Measurements from ENCODE around the gene TEKT5. TPM values are rescaled to one million over a fixed set of nuclear protein-coding genes. Genes with fewer than 3 reads are reported as not detected.
"Not testable (repeated sequence)": the region's sequence is repeated elsewhere in the genome, so short reads cannot be mapped to it uniquely, and the experiment has no call there.

TEKT5 gene
- not detected for polyA plus RNA-seq (2013, experiment 1 of 2; ENCODE audit: insufficient read length)
- not detected for polyA plus RNA-seq (2013, experiment 2 of 2; ENCODE audit: insufficient read length)

DNA sequence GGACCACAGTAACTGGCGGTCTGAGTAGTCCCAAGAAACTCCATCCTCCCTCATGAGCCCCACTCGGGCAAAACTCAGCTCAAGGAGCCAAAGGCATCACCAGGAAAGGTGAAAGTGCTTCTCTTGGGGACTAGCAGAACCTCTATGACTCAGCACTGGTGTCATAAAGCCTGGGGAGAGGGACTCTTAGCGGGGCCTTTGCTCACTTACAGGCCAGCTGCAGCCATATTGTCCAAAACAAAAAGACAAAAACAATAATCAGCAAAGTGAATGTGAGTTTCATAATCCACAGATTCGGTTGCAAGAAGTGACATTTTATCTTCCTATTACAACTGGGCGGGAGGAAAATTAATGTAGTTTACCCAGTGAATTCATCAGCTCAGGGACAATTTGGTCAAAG, at the start of gene TEKT5:
Gene TEKT5, minus strand, starts transcription at position 101 of the 400 bp plus-strand sequence. Its CDS starts 57 bp downstream, at position 44.
- no peak for DNase-seq

DNA sequence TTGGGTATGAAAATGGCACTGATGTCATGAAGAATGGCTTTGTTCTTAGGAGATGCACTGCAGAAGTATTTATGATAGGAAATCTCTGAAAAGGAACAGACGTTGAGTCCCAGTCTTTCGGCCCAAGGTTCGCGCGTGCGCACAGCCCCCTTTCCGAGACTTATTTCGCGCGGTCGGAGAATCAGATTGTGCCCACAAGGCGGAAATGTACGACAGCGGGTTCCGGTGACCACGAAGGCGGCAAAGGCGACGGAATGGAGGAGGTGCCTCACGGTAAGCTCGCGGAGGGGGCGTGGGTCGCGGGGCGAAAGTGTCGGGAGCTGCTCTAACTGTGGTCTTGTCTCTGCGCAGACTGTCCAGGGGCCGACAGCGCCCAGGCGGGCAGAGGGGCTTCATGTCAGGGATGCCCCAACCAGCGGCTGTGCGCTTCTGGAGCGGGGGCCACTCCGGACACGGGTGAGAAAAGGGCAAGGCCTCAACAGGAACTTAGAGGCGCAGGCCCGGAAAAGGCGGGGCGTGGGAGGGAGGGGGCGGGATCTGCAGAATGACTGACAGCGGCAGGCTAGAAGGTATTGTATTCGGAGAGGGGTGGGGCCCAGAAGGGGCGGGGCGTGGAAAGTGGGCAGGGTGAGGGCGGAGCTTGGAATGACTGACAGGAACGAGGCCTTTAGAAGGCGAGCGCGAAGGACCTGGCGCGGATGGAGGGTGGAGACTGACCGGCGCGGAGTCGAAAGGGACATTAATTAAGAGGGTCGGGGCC, 49.1 kb upstream of the TEKT5 start, which contains the start of gene NUBP1:
Gene NUBP1, plus strand, starts transcription at position 233 of the 760 bp plus-strand sequence. Its CDS starts 22 bp downstream, at position 255.
- DNase-seq, result peak; percentile 97

DNA sequence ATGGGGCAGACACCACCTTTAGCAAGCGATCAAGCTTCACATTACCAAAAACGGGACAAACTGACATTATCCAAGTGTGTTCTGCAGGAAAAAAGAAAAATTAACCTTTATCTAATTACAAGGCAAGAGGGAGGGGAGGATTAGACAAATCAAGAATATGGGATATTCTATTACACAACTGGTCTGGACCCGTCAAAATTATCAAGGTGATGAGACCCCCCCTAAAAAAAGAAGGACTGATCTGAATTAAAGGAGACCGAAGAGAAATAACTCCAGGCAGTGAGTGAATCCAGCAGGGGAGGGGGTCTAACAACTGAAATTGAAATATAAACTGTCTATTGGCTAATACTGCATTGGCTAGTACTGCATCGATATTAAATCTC, 48.5 kb upstream of the TEKT5 start:
- DNase-seq, result no peak

DNA sequence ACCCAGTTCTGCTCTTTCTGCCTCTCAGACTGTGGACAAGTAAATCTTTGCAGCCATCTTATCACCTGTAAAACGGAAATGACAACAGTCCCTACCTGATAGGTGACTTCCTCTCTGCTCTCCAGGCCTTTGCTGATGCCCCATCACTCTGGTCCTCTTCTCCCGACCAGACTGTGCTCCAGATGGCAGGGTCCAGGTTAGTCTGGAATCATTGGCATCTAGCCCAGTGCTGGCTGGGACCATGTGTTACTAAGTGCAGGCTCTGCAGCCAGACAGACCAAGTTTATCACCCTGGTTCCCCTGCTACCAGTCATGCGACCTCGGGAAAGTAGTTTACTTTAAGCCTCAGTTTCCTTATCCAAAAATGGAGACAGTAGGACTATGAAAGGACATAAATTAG, 47.1 kb upstream of the TEKT5 start:
- DNase-seq, result no peak

DNA sequence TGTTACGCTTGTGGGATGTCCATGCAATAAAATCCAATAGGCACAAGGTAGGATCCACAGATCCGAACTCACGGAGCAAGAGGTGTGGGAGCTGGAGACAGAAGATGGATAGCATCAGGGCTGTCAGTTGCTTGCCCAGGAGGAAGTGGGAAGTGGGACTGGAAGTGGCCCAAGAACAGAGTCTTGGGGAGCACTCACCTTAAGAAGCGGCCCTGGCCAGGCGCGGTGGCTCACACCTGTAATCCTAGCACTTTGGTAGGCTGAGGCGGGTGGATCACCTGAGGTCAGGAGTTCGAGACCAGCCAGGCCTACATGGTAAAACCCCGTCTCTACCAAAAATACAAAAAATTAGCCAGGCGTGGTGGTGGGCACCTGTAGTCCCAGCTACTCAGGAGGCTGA, 46.5 kb upstream of the TEKT5 start:
- not testable (repeated sequence) for DNase-seq

DNA sequence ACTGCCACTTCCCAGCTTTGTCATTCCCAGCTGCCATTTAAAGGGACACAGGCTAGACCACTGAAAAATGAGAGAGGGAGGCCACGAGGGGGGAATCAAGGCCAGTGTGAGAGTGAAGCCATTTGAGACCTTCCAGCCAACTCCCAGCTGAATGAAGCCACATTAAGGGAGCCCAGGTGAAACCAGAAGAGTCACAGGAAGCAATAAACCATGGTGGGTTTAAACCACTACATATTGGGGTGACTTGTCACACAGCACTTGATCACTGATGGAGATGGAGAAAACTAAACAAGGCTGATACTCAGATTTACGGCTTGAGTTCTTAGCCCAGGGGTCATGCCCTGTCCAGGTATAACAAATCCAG, 46.1 kb upstream of the TEKT5 start:
- DNase-seq, result no peak

DNA sequence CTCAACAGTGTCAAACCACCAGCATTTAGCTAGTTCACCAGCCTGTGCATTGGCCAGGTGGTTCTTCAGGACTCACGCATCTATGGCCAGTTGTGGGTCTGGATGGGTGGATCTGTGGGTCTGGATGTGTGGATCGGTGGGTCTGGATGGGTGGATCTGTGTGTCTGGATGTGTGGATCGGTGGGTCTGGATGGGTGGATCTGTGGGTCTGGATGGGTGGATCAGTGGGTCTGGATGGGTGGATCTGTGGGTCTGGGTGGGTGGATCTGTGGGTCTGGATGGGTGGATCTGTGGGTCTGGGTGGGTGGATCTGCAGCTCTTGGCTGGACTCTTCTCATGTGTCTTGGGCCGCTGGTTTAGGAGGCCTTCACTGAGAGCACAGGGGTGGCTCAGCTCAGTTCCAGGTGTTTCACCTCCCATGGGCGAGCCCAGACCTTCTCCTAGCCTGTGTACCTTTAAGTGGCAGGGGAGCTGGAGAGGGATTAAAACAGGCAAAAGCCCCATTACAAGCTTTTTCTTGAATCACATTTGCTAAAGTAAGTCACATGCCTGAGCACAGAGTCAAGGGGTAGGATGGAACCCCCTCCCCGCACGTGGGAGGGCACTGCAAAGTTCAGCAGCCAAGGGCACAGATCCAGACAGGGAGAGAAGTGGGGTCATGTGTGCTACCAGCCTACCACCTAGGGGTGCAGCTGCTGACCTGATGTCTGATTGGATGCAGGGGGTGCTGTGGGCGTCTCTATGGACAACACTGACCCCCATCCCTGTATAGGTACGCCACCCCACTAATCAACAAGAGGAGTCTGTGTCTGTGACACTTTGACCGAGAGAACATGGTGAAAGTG, 45.5 kb upstream of the TEKT5 start:
- no peak for DNase-seq

DNA sequence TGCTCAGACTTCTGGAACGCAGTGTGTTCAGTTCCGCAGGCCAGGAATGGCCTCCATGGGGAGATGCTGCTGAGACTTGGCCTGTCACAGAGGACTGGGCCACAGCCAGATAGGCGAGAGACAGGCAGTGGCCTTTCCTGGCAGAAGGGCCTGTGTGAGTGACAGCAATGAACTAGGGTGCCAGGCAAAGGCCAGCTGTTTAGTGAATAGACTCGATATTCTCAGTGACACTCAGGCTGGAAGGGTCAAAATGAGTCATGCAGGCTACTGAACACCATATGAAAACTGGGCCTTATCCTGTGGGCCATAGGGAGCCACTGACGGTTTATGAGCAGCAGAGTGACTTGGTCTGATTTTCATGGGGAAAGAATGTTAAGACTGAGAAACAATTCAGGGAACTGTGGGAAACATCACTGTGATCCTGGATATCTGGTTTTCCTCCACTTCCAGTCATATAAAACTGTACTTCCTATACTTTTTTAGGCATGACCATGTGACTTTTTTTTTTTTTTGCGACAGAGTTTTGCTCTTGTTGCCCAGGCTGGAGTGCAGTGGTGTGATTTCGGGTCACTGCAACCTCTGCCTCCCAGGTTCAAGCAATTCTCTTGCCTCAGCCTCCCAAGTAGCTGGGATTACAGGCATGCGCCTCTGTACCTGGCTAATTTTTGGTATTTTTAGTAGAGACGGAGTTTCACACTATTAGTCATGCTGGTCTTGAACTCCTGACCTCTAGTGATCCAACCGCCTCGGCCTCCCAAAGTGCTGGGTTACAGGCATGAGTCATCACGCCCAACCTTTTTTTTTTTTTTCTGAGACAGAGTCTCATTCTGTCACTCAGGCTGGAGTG, 43.7 kb upstream of the TEKT5 start:
- peak; percentile 80 for DNase-seq

DNA sequence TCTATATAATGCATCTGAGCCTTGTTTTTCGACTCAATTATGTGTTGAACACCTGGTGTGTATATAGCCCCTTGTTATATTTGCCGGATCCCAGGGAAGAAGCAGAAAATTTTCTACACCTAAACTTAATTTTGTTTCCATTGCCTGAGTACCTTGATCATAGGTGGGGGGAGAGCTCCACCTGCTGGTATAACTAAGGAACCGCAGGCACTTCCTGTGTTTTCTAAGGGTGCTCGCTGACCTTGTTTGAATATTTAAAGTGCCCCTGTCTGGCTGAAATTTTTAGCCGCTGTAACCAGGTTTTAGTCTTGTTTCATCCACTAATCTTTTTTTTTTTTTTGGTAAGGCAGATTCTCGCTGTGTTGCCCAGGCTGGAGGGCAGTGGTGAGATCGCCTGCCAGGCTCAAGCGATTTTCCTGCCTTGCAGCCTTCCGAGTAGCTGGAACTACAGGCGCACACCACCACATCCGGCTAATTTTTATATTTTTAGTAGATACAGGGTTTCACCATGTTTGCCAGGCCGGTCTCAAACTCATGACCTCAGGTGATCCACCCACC, 42.4 kb upstream of the TEKT5 start:
- peak; percentile 60 for DNase-seq

DNA sequence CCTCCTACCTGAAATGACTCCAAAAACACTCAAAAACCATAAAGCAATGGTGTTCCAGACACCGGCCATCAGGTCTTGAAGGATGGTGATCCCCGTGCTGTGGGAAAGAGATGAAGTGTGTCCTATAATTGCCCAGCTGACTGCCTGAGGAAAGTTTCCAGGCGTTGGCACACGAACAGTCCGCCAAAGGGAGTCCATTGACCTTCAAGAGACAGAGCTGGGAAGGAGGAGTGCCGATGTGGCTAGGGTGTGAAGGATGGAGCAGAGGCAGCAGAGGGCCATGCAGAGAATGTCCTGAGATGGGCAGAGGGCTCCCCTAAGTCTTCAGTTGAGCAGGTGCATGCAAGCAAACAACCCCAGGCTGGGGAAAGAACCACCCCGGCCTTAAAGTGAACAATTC, 37.1 kb upstream of the TEKT5 start:
- no peak for DNase-seq

DNA sequence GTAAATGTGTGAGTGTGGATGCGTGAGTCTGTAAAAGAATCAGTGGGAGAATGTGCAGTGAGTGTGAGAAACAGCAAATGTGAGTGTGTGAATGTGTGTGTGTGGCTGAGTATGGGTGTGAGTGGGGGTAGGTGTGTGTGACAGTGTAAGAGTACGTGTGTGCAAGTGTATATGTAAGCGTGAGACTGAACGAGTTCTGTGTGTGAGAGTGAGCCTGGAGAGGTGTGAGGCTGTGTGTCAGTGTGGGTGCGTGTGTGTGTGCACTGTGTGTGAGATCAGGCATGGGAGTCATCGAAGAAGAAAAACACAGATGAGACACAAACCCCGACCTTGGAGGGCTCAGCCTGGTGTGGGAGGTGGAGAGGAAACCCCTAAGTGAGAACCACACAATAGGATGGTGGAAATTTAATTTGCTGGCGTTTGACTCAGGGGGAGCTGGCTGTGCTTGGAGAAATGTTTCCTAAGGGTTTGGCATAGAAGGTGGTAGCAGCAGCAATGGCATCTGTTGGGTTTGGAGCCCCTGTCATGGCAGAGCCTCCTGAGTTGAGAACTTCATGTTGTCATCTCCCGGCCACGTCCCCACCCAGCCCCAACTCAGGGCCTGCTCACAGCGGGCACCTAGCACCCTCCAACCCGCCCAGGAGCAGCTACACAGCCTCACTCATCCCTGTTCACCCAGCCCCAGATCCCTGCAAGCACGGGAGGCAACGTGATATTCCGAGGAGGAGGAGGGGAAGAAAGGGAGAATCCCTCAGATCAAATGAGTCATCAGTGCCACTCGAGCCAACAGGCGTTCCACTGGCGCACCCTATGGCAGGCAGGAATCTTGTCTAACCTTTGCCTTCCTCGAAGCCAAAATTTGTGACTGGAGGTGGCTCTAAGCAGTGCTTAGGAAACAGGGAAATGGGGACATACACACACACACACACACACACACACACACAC, 34.6 kb upstream of the TEKT5 start:
- DNase-seq, result peak; percentile 28

DNA sequence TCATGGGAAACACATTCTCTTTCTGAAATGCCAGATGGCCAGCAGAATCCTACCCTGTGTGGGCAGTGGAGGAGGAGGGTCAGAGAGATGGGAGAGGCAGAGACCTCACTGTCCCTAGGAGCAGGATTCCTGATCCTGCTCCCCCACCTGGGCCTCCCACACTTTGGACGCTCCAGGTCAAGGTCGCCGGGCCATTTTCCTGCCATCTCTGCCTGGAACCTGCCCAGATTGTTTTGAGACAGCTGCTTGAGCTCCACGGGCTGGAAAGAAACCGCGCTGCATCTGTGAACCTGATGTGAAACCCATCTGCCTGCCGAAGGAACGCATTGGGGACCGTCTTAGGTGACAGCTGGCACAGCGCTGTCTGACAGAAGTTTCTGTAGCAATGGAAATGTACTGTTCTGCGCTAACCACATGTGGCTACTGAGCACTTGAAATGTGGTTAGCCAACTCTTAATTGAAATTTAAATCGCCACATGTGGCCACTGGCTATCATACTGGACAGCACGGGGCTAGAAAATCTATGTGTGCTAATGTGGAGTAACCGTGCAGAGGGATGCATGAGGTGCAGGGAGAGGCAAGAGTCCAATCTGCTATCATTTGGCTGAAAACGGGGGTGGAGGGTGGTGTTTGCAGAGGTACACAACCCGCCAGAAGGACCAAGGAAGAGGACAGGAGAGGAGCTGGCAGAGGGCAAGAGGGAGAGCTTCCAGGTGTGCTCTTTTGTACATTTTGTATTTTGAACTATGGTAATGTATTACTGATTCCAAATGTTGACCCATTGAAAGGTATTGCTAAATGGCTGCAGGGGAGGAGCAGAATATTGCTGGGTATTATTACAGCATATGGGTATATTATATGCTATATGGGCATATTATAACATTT, 33.5 kb upstream of the TEKT5 start:
- no peak for DNase-seq

DNA sequence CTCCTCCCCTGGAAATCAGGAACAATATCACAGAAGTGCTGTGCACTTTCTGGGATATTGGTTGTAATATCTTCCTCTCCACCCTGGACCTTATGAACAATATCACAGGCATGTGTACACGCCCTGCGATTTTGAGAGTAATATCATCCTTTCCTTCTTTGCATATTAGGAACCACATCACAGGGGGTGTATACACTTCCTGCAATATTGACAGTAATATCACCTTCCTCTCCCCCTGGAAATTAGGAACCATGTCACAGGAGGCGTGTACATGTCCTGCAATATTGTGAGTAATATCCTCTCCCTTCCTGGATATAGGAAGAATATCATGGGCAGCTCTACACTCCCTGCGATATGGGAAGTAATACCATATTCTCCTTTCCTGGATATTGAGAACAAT, 14.2 kb upstream of the TEKT5 start:
- no peak for DNase-seq

DNA sequence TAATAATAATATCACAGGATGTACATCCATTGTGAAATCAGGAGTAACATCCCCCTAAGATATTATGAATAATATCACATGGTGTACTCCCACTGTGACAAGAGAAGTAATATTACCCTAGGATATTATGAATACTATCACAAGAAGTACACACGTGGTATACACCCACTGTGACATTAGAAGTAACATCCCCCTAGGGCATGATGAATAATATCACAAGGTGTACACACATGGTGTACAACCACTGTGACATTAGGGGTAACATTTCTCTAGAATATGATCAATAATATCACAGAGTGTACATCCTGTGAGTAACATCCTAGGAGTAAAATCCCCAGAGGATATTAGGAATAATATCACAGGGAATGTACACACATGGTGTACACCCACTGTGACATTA, 5.0 kb upstream of the TEKT5 start:
- no peak for DNase-seq

DNA sequence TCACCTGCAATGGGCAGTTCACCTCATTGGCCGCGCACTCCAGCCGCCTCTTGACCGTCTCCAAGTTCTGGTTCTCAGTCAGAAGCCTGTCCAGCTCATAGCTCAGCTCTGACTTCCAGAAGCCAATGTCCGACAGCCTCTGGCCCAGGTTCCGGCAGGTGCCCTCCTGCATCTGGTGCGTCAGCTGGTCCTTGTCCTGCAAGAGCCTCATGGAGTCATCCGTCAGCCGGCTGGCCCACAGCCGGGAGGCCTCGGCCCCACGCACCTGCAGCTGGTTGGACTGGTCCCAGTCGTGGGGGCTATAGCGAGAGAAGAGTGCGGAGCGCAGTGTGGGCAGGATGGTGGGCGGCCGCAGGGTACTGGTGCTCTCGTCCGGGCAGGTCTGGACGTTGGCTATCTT, 424 bp downstream of the TEKT5 start:
- DNase-seq, result no peak

DNA sequence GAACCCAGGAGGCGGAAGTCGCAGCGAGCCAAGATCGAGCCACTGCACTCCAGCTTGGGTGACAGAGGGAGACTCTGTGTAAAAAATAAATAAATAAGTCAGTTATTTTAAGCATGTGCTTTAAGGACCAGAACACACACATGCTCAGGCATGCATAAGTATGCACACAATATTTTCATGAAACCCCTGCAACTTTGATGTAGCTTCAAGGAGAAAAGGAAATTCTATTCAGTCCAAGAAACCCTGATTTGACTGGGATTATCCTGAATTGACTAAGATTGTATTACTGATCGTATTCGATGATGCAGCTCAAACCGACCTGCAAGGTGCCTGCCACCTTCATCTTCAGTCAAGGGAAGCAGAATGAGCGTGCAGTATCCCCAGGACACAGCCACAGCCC, 841 bp downstream of the TEKT5 start:
- DNase-seq, result no peak

DNA sequence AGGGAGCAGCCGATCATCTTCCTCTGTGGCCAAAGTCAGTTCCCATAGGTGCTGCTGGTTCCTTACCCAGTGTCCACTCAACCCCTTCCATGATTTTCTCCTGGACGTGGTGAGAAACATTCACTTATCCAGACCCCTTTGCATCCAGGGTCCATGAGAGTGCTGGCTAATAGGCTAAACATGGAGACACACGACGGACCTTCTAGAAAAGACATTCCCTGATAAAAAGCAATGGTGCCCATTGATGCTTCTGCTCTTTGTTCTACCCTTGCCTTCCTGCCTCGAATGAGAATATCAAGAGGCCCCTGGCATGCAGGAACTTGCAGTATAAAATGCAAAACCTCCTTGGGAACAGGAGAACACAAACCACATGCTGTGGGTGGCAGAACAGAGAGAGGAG, 2.3 kb downstream of the TEKT5 start:
- DNase-seq, result no peak

DNA sequence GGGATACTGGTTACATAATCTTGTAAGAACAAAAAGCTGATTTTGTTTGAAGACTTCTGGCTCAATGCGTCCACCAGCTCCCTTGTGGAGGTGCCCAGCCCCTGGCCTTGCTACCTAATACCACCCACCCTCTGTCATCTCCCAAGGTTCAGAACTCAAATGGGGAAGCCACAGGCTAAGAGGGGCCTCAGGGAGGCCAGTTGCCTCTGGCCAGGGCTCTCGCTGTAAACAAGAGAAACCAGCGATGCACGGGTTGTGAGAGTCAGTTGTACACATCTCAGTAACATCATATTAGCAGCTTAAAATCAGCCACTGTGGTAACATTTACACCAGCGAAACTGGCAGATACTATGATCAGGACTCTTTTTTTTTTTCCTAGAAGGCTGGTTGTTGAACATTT, 6.0 kb downstream of the TEKT5 start:
- no peak for DNase-seq

DNA sequence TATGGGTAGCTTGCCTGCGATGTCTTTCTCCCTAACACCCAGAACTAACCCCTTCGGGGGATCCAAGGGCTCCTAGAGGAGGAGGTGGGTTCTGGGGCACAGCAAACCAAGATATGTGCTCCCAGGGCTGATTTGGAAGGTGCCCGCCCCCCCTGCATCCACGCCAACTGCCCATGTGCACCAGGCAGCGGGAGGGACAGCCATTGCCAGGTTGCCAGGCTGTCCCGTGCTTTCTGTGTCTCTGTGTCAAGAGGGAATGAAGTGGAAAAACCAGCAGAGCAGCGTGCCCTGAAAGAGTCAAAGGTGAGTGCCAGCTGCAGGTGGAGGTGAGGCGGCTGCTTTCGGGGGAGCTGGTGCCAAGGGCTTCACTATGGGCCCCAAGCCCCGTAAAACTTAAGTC, 6.4 kb downstream of the TEKT5 start:
- no peak for DNase-seq

DNA sequence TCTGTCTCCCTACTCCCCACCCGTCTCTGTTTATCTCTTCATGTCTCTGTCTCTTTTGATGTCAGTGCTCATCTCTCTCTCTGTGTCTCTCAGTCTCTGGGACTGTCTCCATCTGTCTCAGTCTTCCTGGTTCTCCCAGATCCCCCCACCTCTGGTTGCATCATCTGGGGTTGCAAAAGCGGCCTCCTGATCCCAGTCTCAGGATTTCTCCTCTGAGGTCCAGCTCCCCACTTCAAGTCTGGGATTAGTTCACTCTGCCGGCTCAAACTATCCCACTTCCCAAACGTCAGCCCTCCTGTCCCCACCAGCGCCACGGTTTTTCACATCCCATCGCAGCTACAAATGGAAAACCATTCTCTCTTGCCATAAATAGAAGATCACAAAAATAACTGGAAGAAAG, 9.0 kb downstream of the TEKT5 start:
- DNase-seq, result no peak

Data from fibroblast of skin of back (primary cell).